GM21723 (cell line): ENCODE data around the gene ZFR.
A peak's percentile ranks its signal among the peaks of the same experiment; 100 is the strongest.
"Not testable (repeated sequence)": the region's sequence is repeated elsewhere in the genome, so short reads cannot be mapped to it uniquely, and the experiment has no call there.

Experiments used
- ATAC-seq: cut with Tn5 transposase; IDR thresholded peaks from one replicate; pipeline ENCODE4 v1.9.1; 2021; ENCODE audit warnings: mild to moderate bottlenecking, moderate library complexity; ENCODE audit not compliant: unreplicated experiment

The ZFR gene

GRCh38 chr5:32453916-32454315 is 9.4 kb upstream of the ZFR start:
- ATAC-seq, result no peak

DNA sequence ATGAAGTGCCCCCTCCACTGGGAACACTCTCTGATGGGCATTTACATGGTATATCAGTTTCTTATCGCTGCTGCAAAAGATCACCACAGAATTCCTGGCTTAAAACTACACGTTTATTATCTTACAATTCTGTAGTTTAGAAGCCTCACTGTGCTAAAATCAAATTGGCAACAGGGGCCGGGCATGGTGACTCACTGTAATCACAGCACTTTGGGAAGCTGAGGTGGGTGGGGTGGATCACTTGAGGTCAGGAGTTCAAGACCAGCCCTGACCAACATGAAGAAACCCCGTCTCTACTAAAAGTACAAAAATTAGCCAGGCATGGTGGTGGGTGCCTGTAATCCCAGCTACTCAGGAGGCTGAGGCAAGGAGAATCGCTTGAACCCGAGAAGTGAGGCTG is 7.8 kb upstream of the ZFR start:
- ATAC-seq, result not testable (repeated sequence)

GRCh38 chr5:32450952-32451351 is 6.4 kb upstream of the ZFR start:
- no peak for ATAC-seq

GRCh38 chr5:32449262-32449661 is 4.7 kb upstream of the ZFR start:
- no peak for ATAC-seq

GRCh38 chr5:32446630-32447029 is 2.1 kb upstream of the ZFR start:
- ATAC-seq, result no peak

DNA sequence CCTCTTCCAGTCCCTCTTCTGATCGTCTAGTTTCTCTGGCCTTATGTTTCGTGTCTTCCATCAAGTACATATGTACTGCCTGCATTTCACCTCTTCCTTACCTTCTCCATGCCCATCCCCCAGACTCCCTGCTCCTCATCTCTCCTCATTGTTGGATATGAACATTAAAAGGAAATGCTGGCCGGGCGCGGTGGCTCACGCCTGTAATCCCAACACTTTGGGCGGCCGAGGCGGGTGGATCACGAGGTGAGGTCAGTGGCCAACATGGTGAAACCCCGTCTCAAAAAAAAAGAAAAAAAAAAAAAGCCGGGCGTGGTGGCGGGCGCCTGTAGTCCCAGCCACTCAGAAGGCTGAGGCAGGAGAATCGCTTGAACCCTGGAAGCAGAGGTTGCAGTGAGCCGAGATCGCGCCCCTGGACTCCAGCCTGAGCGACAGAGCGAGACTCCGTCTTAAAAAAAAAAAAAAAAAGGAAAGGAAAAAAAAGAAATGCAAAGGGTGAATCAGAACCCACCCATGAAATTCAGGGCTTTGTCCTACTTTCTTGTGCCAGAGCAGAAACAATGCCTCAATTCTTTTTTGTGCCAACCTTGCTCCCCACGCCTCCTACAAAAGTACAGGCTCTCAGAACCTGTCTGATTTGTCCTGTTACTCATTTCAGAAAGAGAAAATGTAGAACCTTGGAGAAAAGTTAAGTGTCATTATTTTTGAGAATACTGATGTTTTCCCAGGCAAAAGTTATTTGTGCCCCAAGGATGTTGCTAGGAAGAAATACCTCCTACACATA is 1.5 kb upstream of the ZFR start:
- ATAC-seq, result no peak

- ATAC-seq, result no peak
Observed at GRCh38 chr5:32445287-32445758, 783 bp upstream of the ZFR start.

DNA sequence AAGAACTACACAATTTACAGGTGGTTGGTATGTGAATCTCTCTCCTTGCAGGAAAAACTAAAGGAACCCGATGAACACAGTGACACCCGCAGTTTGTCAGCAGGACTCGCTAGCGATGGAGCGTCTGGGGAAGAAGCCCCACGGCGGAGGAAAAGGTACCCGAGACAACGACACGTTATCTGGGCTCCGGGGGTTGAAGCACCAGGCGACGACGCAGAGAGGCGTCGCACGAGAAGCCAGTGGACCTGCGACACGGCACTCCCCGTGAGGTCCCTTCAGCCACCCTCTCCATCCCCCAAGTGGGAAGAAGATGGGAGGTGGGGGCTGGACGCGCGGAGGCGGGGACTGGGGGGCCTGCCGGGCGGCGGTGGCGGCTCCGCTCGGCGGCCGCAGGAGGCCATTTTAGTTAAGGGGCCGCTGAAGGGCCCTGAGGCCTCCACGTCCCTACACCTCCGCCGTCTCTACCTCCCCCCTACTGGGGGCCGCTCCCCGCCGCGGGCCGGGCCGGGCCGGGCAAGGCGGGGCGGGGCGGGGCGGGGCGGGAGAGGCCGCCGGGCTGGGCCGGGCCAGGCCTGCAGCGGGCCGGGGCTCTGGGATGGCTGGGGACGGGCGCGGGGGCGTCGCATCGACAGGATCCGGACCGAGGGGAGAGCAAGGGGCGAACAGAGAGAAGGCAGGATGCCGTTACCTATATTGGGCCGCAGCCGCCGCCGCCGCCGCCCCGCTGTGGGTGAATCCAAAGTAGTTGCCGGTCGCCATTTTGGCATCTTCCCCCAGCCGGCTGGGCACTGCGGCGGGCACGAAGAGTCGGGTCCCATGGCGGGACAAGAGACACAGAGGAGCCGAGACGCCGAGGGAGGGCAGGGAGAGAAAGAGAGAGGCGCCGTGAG is 754 bp downstream of the ZFR start:
- ATAC-seq, result peak; percentile 51

- ATAC-seq, result peak; percentile 13
Observed at GRCh38 chr5:32443145-32443540, 1.4 kb downstream of the ZFR start.

- ATAC-seq, result no peak
Observed at GRCh38 chr5:32439086-32439642, 5.4 kb downstream of the ZFR start.

DNA sequence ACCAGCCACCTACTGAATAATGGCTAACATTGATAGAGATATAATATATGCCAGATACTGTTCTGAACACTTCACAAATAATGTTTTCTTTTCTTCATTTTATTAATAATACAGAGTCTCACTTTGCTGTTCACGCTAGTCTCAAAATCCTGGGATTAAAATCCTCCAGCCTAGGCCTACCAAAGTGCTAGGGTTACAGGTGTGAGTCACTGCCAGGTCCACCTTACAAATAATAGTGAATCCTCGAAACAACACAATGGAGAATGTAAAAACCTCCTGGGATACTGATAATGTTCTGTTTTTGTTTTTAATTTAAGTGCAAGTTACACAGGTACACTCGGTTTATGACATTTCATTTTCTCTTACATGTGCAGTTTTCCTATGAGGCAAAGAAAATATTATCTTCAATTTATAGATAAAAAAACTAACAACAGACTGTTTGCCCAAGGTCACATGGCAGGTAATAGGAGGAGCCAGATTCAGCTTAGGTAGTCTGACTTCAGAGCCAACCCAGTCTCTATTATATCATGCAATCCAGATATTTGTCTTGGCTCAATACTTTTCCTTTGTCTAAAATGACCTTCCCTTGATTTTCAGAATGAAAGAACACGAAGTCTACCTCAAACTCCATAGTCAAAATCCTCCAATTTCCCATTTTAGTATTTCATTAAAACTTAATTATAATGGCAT is 7.8 kb downstream of the ZFR start:
- ATAC-seq, result no peak

DNA sequence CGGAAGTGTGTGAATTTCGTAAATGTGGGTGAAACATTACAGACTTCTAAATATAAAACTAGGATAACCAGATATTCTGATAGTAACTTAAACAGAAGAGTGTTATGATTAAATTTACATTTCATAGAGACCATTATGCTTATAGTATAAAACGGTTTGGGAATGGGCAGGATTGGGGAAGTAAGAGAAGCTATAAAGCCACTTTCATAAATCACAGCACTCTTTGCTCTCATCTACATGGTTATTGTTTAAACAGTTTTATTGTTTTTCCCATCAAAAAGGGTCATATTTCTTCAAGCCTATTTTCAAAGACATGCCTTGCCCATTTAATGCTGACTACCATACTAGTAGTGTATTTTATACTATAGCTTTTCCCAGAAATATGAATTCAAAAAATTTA is 9.2 kb downstream of the ZFR start:
- ATAC-seq, result no peak

DNA sequence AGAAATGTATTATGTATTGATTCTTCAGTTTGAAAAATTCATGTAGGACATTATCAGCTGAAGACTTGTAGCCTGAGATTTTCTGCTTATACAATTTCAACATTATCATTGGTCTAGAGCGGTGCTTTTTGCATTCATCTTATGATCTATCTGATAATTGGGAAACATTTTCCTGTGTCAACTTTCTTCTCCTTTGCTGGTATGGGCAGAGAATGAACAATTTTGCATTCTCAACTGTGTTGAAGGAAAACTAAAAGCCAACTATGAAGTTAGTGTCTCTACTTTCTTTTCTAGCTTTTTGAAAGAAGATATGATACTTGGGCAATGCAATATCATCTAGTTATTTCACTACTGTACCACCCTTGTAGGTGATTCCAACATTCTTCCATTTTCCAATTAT is 10.3 kb downstream of the ZFR start:
- ATAC-seq, result no peak

DNA sequence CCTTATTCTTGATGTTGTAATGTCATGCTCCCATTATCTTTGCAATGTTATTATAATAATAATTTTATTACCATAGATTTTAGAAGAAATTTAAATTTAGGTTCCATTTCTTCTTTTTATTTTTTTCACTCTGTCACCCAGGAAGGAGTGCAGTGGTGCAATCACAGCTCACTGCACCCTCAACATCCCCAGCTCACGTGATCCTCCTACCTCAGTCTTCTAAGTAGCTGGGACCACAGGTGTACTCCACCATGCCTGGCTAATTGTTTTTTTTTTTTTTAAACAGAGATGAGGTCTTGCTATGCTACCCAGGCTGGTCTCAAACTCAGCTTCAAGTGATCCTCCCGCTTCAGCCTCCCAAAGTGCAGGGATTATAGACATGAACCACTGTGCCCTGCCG is 11.9 kb downstream of the ZFR start:
- no peak for ATAC-seq

DNA sequence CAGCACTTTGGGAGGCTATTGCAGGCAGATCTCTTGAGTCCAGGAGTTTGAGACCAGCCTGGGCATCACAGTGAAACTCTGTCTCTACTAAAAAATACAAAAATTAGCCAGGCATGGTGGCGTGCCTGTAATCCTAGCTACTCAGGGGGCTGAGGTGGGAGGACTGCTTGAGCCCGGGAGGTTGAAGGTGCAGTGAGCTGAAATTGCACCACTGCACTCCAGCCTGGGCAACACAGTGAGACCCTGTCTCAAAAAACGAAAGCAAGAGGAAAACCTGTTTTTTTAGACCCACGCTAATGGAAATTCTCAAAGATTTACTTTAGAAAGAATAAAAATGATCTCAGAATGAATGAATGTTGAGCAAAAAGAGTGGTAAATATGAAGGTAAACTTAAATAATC is 13.7 kb downstream of the ZFR start:
- ATAC-seq, result not testable (repeated sequence)

DNA sequence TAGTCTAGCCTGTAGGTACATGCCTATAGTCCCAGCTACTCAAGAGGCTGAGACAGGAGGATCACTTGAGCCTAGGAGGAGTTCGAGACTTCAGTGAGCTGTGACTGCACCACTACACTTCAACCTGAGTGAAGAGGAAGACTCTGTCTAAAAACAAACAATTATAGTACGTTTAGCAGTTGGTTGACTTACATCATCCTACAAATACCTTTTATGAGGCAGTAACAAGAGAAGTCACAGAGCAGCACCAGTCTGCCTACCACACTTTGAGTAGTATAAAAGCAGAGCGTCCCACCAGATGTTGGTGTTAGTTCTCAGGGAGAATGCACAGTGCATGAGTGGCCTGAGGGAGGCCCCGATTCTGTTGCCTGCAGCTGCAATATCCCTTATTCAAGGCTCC is 16.1 kb downstream of the ZFR start:
- ATAC-seq, result no peak

DNA sequence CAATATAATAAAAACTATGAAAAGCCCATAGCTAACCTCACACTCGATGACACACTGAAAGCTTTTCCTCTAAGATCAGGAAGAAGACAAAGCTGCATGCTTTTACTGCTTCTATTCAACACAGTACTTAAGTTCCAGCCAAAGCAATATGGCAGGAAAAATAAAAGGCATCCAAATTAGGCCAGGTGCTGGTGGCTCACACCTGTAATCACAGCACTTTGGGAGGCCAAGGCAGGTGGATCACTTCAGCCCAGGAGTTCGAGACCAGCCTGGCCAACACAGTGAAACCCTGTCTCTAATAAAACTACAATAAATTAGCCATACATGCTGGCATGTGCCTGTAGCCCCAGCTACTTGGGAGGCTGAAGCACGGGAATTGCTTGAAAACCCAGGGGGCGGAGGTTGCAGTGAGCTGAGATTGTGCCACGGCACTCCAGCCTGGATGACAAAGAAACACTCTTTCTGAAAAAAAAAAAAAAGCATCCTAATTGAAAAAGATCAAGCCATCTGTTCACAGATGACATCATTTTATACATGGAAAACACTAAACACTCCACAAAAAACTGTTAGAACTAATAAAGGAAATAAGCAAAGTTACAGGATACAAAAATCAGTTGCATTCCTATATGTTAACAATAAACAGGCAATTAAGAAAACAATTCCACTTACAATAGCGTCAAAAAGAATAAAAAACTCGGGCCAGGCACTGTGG is 17.9 kb downstream of the ZFR start:
- no peak for ATAC-seq

DNA sequence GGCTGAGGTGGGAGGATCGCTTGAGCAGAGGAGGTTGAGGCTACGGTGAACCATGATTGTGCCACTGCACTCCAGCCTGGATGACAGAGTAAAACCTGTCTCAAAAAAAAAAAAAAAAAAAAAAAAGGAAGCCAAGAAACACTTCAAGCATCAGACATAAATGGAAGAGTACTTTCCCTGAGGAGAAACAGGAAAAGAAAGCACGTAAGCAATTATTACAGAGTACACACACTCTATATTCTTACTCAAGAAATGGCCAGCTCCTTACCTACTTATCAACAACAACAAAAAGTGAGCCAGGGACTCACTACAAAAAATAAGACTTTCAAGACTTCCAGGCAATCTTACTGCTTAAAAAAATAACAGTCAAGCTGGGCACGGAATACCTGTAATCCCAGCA is 21.8 kb downstream of the ZFR start:
- no peak for ATAC-seq

DNA sequence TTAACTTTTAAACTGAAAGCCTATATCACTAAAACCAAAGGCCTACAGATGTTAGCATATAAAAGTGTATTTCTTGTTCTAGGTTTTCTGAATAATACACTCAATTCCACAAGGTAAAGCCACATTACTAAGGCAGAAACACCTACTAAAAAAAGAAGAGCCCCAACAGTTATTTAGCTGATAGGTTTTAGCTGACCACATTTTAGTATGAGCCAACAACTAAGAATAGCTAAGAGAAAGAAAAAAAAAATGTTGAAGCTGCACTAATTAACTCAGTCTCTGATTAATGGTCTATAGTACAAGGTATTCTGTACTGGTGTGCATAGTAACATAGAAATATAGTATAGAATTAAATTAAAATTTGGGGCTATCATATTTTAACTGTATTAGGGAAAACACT is 23.5 kb downstream of the ZFR start:
- no peak for ATAC-seq

DNA sequence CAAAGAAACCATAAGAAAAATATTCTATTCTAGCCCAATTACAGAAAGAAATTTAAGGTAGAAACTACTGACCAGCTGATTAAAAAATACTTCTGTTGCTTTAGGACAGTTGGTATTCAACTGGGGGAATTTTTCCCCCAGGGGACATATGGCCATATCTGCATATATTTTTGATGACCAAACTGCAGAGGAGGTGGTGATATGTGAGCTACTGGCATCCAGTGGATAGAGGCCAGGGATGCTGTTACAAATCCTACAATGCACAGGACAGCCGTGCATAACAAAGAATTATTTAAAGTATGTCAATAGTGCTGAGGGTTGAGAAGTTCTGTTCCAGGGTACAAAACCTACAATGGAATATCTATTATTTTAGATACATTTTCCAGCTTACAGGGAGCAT is 24.0 kb downstream of the ZFR start:
- no peak for ATAC-seq

DNA sequence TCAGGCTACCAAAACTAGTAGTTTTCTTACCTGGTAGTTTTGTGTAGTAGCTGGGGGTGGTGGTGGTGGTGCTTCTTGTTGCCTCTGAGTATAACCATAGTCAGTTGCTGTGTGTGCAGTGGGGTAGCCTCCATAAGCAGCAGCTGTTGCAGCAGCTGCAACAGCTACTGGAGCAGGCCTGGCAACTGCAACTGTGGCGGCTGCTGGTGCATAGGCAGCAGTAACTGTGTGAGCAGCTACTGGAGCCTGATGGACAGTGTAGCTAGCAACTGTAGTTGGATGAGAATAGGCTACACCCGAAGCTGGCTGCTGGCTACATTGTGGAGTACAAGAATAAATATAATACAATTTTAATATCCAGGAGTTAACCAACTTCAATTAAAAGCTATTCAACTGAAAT is 24.7 kb downstream of the ZFR start:
- no peak for ATAC-seq
